Glutamatergic neuron (in vitro differentiated cells): ENCODE data around the gene MID1. TPM values are rescaled to one million over a fixed set of nuclear protein-coding genes. Genes with fewer than 3 reads are reported as not detected.

ENCODE experiments used
- DNase-seq: peaks from one replicate; pipeline ENCODE4 v3.0.0; 2022
- H3K27ac Mint-ChIP-seq: one replicate; pipeline ENCODE4 v1.8.0; 2020; ENCODE audit warnings: mild to moderate bottlenecking, mixed read lengths, inconsistent platforms; ENCODE audit not compliant: unreplicated experiment
- H3K27me3 Mint-ChIP-seq: one replicate; pipeline ENCODE4 v1.8.0; 2020; ENCODE audit warnings: mild to moderate bottlenecking, moderate library complexity, mixed read lengths, inconsistent platforms; ENCODE audit not compliant: unreplicated experiment
- H3K36me3 Mint-ChIP-seq: one replicate; pipeline ENCODE4 v1.8.0; 2020; ENCODE audit warnings: mild to moderate bottlenecking, mixed read lengths, inconsistent platforms; ENCODE audit not compliant: unreplicated experiment
- H3K4me1 Mint-ChIP-seq: one replicate; pipeline ENCODE4 v1.8.0; 2020; ENCODE audit warnings: mild to moderate bottlenecking, low read depth, mixed read lengths, inconsistent platforms; ENCODE audit not compliant: unreplicated experiment
- H3K4me3 Mint-ChIP-seq: one replicate; pipeline ENCODE4 v1.8.0; 2020; ENCODE audit warnings: mild to moderate bottlenecking, mixed read lengths, inconsistent platforms; ENCODE audit not compliant: unreplicated experiment
- H3K9me3 Mint-ChIP-seq: one replicate; pipeline ENCODE4 v1.8.0; 2020; ENCODE audit warnings: mild to moderate bottlenecking, moderate library complexity, mixed read lengths, inconsistent platforms; ENCODE audit not compliant: unreplicated experiment
- CTCF ChIP-seq: fragments of 200-600 bp; sonication (generic); IDR thresholded peaks from one replicate; pipeline ENCODE4 v1.5.0; 2021; ENCODE audit not compliant: partially characterized antibody, unreplicated experiment
- total RNA-seq: library from RNA; stranded (reverse); fragmentation: NEBNext Ultra II Directional; extraction: Animal tissue kit (Norgen Biotek cat#: 25700); gene quantifications from one replicate; pipeline ENCODE4 v1.2.1, GENCODE V29; 2021; ENCODE audit not compliant: unreplicated experiment

The MID1 gene
- total RNA-seq, 1 donor from 2014 or later = 9.2 TPM

GRCh38 chrX:10514891-10515290, 105.5 kb downstream of the MID1 start:
- H3K4me3 Mint-ChIP-seq = no peak overlapping the region
- no peaks in the 10 kb centered on the region for H3K36me3 Mint-ChIP-seq
- H3K4me1 Mint-ChIP-seq = peaks cover 4% of the 10 kb centered on the region
- no peak for DNase-seq
- no peaks in the 10 kb centered on the region for H3K9me3 Mint-ChIP-seq
- TF ChIP-seq CTCF = no peak
- H3K27ac Mint-ChIP-seq = no peak overlapping the region
- H3K27me3 Mint-ChIP-seq = no peaks in the 10 kb centered on the region

GRCh38 chrX:10513974-10514373, 106.4 kb downstream of the MID1 start:
- TF ChIP-seq CTCF = no peak
- Mint-ChIP-seq H3K27me3 (no peaks in the 10 kb centered on the region), H3K36me3 (no peaks in the 10 kb centered on the region), H3K4me1 (peaks cover 4% of the 10 kb centered on the region), H3K4me3 (no peak overlapping the region), H3K9me3 (no peaks in the 10 kb centered on the region), H3K27ac (no peak overlapping the region)
- DNase-seq = no peak

GRCh38 chrX:10512741-10513140, 107.6 kb downstream of the MID1 start:
- no peak for TF ChIP-seq CTCF
- peaks cover 3% of the 10 kb centered on the region for H3K4me1 Mint-ChIP-seq
- H3K27ac Mint-ChIP-seq = no peak overlapping the region
- no peak overlapping the region for H3K4me3 Mint-ChIP-seq
- DNase-seq = no peak
- no peaks in the 10 kb centered on the region for H3K27me3 Mint-ChIP-seq
- no peaks in the 10 kb centered on the region for H3K36me3 Mint-ChIP-seq
- H3K9me3 Mint-ChIP-seq = no peaks in the 10 kb centered on the region

GRCh38 chrX:10512258-10512657, 108.1 kb downstream of the MID1 start:
- Mint-ChIP-seq H3K4me1 (no peaks in the 10 kb centered on the region), H3K9me3 (no peaks in the 10 kb centered on the region), H3K36me3 (no peaks in the 10 kb centered on the region), H3K27me3 (no peaks in the 10 kb centered on the region), H3K4me3 (no peak overlapping the region), H3K27ac (no peak overlapping the region)
- TF ChIP-seq CTCF = no peak
- DNase-seq = no peak

GRCh38 chrX:10509397-10509796, 111.0 kb downstream of the MID1 start:
- Mint-ChIP-seq H3K9me3 (no peaks in the 10 kb centered on the region), H3K36me3 (no peaks in the 10 kb centered on the region), H3K27ac (no peak overlapping the region), H3K4me1 (no peaks in the 10 kb centered on the region), H3K27me3 (no peaks in the 10 kb centered on the region), H3K4me3 (no peak overlapping the region)
- no peak for TF ChIP-seq CTCF
- no peak for DNase-seq
